Esophagus muscularis mucosa (tissue), 4 donors: ENCODE results near the gene CWF19L2. TPM values are rescaled to one million over a fixed set of nuclear protein-coding genes. Genes with fewer than 3 reads are reported as not detected.

Experiments
- DNase-seq: peaks from one replicate; pipeline ENCODE4 v3.0.0-alpha.2; 2017; ENCODE audit errors: extremely low spot score
- H3K27ac ChIP-seq, 4 donors: fragments of 200-600 bp; sonication (generic); replicated peaks in 1 of 4; 1 replicate in 3 of 4; 2 replicates in 1 of 4; pipeline ENCODE4 v1.5.1; 2016 to 2019; ENCODE audit warnings: mild to moderate bottlenecking in 1 of 4
- H3K27me3 ChIP-seq, 4 donors: fragments of 200-600 bp; sonication (generic); one replicate each; pipeline versions ENCODE4 v1.5.1 to v1.6.0; 2016 to 2019
- H3K36me3 ChIP-seq, 4 donors: fragments of 200-600 bp; sonication (generic); one replicate each; pipeline ENCODE4 v1.5.1; 2016 to 2019
- H3K4me1 ChIP-seq, 4 donors: fragments of 200-600 bp; sonication (generic); one replicate each; pipeline ENCODE4 v1.5.1; 2016 to 2019
- H3K4me3 ChIP-seq, 4 donors: fragments of 200-600 bp; sonication (generic); 1 replicate in 2 of 4; 2 replicates in 2 of 4; pipeline ENCODE4 v1.5.1; 2016 to 2019; ENCODE audit warnings: mild to moderate bottlenecking in 4 of 4, moderate library complexity in 1 of 4
- H3K9me3 ChIP-seq, 4 donors: fragments of 200-600 bp; sonication (generic); 1 replicate in 3 of 4; 2 replicates in 1 of 4; pipeline ENCODE4 v1.5.1; 2016 to 2019
- CTCF ChIP-seq, 3 experiments: fragments of 200-600 bp in 2 of 3; fragments of 450-650 bp in 1 of 3; sonication (generic) in 2 of 3; IDR thresholded peaks; one replicate each; pipeline ENCODE4 v1.5.1; 2017 to 2019; ENCODE audit warnings: antibody characterized with exemption in 3 of 3, mild to moderate bottlenecking in 2 of 3, moderate library complexity in 1 of 3
- EP300 ChIP-seq: sonication (generic); formaldehyde crosslinking; IDR thresholded peaks from one replicate; pipeline ENCODE4 v1.6.1; 2017; ENCODE audit warnings: antibody characterized with exemption
- POLR2A ChIP-seq: fragments of 450-650 bp; IDR thresholded peaks from one replicate; pipeline ENCODE4 v1.6.1; 2017; ENCODE audit warnings: antibody characterized with exemption, moderate library complexity, mild to moderate bottlenecking, low read depth
- POLR2AphosphoS5 ChIP-seq, 2 donors: sonication (generic); formaldehyde crosslinking; IDR thresholded peaks; one replicate each; pipeline ENCODE4 v1.6.1; 2017; ENCODE audit warnings: antibody characterized with exemption in 2 of 2
- WGBS: methylation state at CpG from one replicate; pipeline ENCODE4 v1.1.5; 2018; 5-methylcytosine and 5-hydroxymethylcytosine counted together
- intact Hi-C: fragments of 100-400 bp; cut with DNase I; formaldehyde crosslinking; loops from one replicate; pipeline ENCODE4 v1.15.1; 2023
- total RNA-seq, 4 donors: library from RNA; depleted of rRNA; stranded (reverse); fragments of >200 nt; gene quantifications; one replicate each; pipeline versions ENCODE4 v1.1.0 to v1.2.1, GENCODE V29; 2016

CWF19L2 gene
- total RNA-seq, 4 donors from 2014 or later, result 14.4 to 34.5 (median 17.1) TPM

GRCh38 chr11:107442715-107443215, 14.9 kb downstream of the CWF19L2 start:
- Histone ChIP-seq H3K27me3 (no peaks in the 10 kb centered on the region), H3K4me3 (no peak overlapping the region), H3K27ac (no peak overlapping the region), H3K4me1 (no peaks in the 10 kb centered on the region), H3K36me3 (peaks cover 36 to 85% (median 51%) of the 10 kb centered on the region in 4 donors), H3K9me3 (no peaks in the 10 kb centered on the region)
- no peak for DNase-seq
- intact Hi-C loops, result loop anchor here (5.0 kb wide), 1 partner anchor 765 kb away; no protein-coding TSS in a partner anchor
- 100% methylated on average over 1 of the region's 1 CpG for WGBS
- TF ChIP-seq EP300, result no peak
- no peak for TF ChIP-seq POLR2A
- TF ChIP-seq CTCF (IDR thresholded peaks at IDR 0.05), result no peak
- no peak for TF ChIP-seq POLR2AphosphoS5 (IDR thresholded peaks at IDR 0.05)

DNA sequence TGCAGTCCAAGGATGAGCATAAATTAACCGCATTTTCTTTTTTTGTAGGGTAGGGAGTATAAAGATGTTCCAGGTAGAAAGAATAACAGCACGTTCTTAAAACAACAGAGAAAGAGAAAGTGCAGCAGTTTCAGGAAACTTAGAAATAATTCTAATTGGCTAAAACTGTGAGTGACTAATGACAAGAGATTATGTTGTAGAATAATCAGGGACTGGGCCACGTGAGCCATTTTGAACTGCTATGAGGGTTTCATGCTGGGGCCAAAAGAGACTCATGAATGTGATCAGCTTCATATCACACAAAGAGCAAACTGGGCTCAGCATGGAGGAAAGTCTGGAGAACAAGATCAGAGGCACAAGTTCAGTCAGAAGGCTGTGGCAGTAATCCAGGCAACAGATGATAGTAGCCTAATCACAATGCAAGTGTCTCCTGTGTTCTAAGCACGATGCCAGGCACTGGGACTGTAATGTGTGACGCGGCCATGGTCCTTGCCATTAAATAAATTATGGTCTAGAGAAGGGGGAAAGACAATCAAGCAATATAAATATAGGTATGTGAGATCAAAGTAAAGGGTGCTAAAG, 17.9 kb downstream of the CWF19L2 start:
- H3K4me3 ChIP-seq, result no peak overlapping the region
- intact Hi-C loops, result loop anchor here (5.0 kb wide), 1 partner anchor 768 kb away; no protein-coding TSS in a partner anchor
- DNase-seq, result no peak
- no peak overlapping the region for H3K27ac ChIP-seq
- H3K4me1 ChIP-seq, result no peaks in the 10 kb centered on the region
- H3K9me3 ChIP-seq, result no peaks in the 10 kb centered on the region
- H3K36me3 ChIP-seq, result peaks cover 31 to 70% (median 43%) of the 10 kb centered on the region in 4 donors
- 95% methylated on average over 6 of the region's 6 CpGs for WGBS
- no peak for TF ChIP-seq POLR2AphosphoS5 (IDR thresholded peaks at IDR 0.05)
- no peak for TF ChIP-seq CTCF (IDR thresholded peaks at IDR 0.05)
- no peak for TF ChIP-seq POLR2A
- TF ChIP-seq EP300, result no peak
- H3K27me3 ChIP-seq, result no peaks in the 10 kb centered on the region

- 88% methylated on average over 1 of the region's 1 CpG for WGBS
Observed at GRCh38 chr11:107438148-107438547, 19.5 kb downstream of the CWF19L2 start.

GRCh38 chr11:107430525-107430924, 27.1 kb downstream of the CWF19L2 start:
- no peak for DNase-seq
- H3K4me3 ChIP-seq, result no peak overlapping the region
- WGBS, result 83% methylated on average over 3 of the region's 3 CpGs
- no peaks in the 10 kb centered on the region for H3K27me3 ChIP-seq
- H3K9me3 ChIP-seq, result no peaks in the 10 kb centered on the region
- TF ChIP-seq POLR2A (no peak), POLR2AphosphoS5 (IDR thresholded peaks at IDR 0.05) (no peak)
- intact Hi-C loops, result no loop called here
- no peaks in the 10 kb centered on the region for H3K4me1 ChIP-seq
- no peak overlapping the region for H3K27ac ChIP-seq
- peaks cover 0 to 35% (median 19%) of the 10 kb centered on the region in 4 donors for H3K36me3 ChIP-seq

More at GRCh38 chr11:107438148-107438547, 19.5 kb downstream of the CWF19L2 start:
- Histone ChIP-seq H3K9me3 (no peaks in the 10 kb centered on the region), H3K4me3 (no peak overlapping the region), H3K4me1 (no peaks in the 10 kb centered on the region), H3K36me3 (peaks cover 25 to 61% (median 40%) of the 10 kb centered on the region in 4 donors), H3K27ac (no peak overlapping the region), H3K27me3 (no peaks in the 10 kb centered on the region)
- DNase-seq, result no peak
- intact Hi-C loops, result no loop called here
- no peak for TF ChIP-seq POLR2AphosphoS5 (IDR thresholded peaks at IDR 0.05)
- no peak for TF ChIP-seq POLR2A
- TF ChIP-seq EP300, result no peak
- TF ChIP-seq CTCF (IDR thresholded peaks at IDR 0.05), result no peak

DNA sequence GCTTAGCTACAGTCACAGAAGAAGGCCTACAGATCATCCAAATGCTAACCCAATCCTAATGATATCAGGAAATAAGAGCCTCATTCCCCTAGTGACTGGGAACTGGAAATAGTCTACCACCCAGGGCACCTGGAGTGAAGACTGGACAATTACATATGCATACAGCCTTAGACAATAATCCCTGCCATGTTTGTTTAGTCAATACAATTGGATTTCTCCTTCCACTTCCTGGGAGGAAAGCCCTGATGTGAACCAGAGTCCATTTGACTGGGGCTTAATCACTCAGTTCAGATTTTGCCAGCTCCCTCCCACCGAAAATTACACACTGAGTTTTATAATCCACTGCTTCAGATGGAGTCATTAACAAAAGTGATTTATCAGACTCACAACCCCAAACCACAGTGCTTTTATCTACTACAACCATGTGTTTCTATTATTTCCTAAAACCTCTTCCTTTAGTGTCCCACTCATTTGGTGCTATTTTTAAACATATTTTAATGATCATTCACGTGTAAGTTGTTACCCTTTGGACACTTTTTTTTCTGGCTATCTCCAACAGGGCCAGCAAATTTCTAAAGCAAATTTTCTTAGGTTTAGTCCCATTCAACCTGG, 29.9 kb downstream of the CWF19L2 start:
- 75% methylated on average over 2 of the region's 2 CpGs for WGBS
- Histone ChIP-seq H3K4me3 (no peak overlapping the region), H3K4me1 (no peaks in the 10 kb centered on the region), H3K36me3 (peaks cover 0 to 30% (median 16%) of the 10 kb centered on the region in 4 donors), H3K9me3 (no peaks in the 10 kb centered on the region), H3K27ac (no peak overlapping the region), H3K27me3 (no peaks in the 10 kb centered on the region)
- TF ChIP-seq EP300, result no peak
- TF ChIP-seq CTCF (IDR thresholded peaks at IDR 0.05), result no peak
- no peak for TF ChIP-seq POLR2A
- TF ChIP-seq POLR2AphosphoS5 (IDR thresholded peaks at IDR 0.05), result no peak
- DNase-seq, result no peak
- intact Hi-C loops, result no loop called here
